AG08395 (cell line): ENCODE data around the gene NLRP1.

Experiments
- DNase-seq: peaks from one replicate; pipeline ENCODE4 v3.0.0; 2012; ENCODE audit warnings: mixed read lengths, low spot score

The NLRP1 gene

GRCh38 chr17:5557485-5557884 lies 26.8 kb downstream of the NLRP1 start:
- DNase-seq = peak; percentile 81

- DNase-seq = peak; percentile 23
Measured at GRCh38 chr17:5555254-5555653, 29.1 kb downstream of the NLRP1 start.

- no peak for DNase-seq
Measured at GRCh38 chr17:5553479-5553878, 30.8 kb downstream of the NLRP1 start.

GRCh38 chr17:5552841-5553240 lies 31.5 kb downstream of the NLRP1 start:
- DNase-seq = no peak

- DNase-seq = no peak
Measured at GRCh38 chr17:5545051-5545987, 39.0 kb downstream of the NLRP1 start.

- no peak for DNase-seq
Measured at GRCh38 chr17:5544115-5544514, 40.2 kb downstream of the NLRP1 start.

GRCh38 chr17:5541610-5542202 lies 42.6 kb downstream of the NLRP1 start:
- no peak for DNase-seq

- no peak for DNase-seq
Measured at GRCh38 chr17:5540321-5540720, 44.0 kb downstream of the NLRP1 start.

- DNase-seq = no peak
Measured at GRCh38 chr17:5539286-5539685, 45.0 kb downstream of the NLRP1 start.

GRCh38 chr17:5536866-5537650 lies 47.3 kb downstream of the NLRP1 start:
- no peak for DNase-seq

GRCh38 chr17:5535436-5535835 lies 48.9 kb downstream of the NLRP1 start:
- no peak for DNase-seq

- DNase-seq = no peak
Measured at GRCh38 chr17:5533486-5534315, 50.6 kb downstream of the NLRP1 start.

- no peak for DNase-seq
Measured at GRCh38 chr17:5532581-5532980, 51.7 kb downstream of the NLRP1 start.

GRCh38 chr17:5531085-5531418 lies 53.3 kb downstream of the NLRP1 start:
- no peak for DNase-seq

GRCh38 chr17:5530265-5531084 lies 53.8 kb downstream of the NLRP1 start:
- no peak for DNase-seq

- DNase-seq = no peak
Measured at GRCh38 chr17:5527601-5528250, 56.6 kb downstream of the NLRP1 start.

GRCh38 chr17:5526821-5527598 lies 57.3 kb downstream of the NLRP1 start:
- DNase-seq = peak; percentile 97

- DNase-seq = no peak
Measured at GRCh38 chr17:5523249-5523648, 61.1 kb downstream of the NLRP1 start.

GRCh38 chr17:5522476-5522875 lies 61.8 kb downstream of the NLRP1 start:
- no peak for DNase-seq
